ENCODE measurements around the gene SLC4A5.

Gene SLC4A5

GRCh38 chr2:74368499-74368898, 25.3 kb upstream of the SLC4A5 start:
- TF ChIP-seq FOXM1 (IDR thresholded peaks at IDR 0.05; ENCODE audit: borderline replicate concordance, low read depth) (no peak), REST (IDR thresholded peaks at IDR 0.05; ENCODE audit: low read depth) (no peak), ZBTB7A (IDR thresholded peaks at IDR 0.05; ENCODE audit: low read depth) (no peak), TAF1 (IDR thresholded peaks at IDR 0.05; ENCODE audit: low read depth) (no peak), CEBPB (IDR thresholded peaks at IDR 0.05) (no peak), TEAD4 (IDR thresholded peaks at IDR 0.05) (no peak), MAX (IDR thresholded peaks at IDR 0.05) (no peak), USF1 (IDR thresholded peaks at IDR 0.05) (no peak), EP300 (IDR thresholded peaks at IDR 0.05; ENCODE audit: borderline replicate concordance) (no peak), TCF12 (IDR thresholded peaks at IDR 0.05; ENCODE audit: low read depth) (no peak), CREB1 (IDR thresholded peaks at IDR 0.05; ENCODE audit: low read depth) (no peak), YY1 (IDR thresholded peaks at IDR 0.05; ENCODE audit: low read depth) (no peak), RAD21 (IDR thresholded peaks at IDR 0.05; ENCODE audit: low read depth) (no peak), EGR1 (IDR thresholded peaks at IDR 0.05) (no peak), NFIC (IDR thresholded peaks at IDR 0.05) (no peak)

- TF ChIP-seq USF1 (IDR thresholded peaks at IDR 0.05) (no peak), TCF12 (IDR thresholded peaks at IDR 0.05; ENCODE audit: low read depth) (no peak), EP300 (IDR thresholded peaks at IDR 0.05; ENCODE audit: borderline replicate concordance) (no peak), TAF1 (IDR thresholded peaks at IDR 0.05; ENCODE audit: low read depth) (no peak), FOXM1 (IDR thresholded peaks at IDR 0.05; ENCODE audit: borderline replicate concordance, low read depth) (no peak), RAD21 (IDR thresholded peaks at IDR 0.05; ENCODE audit: low read depth) (no peak), TEAD4 (IDR thresholded peaks at IDR 0.05) (no peak), ZBTB7A (IDR thresholded peaks at IDR 0.05; ENCODE audit: low read depth) (no peak), EGR1 (IDR thresholded peaks at IDR 0.05) (no peak), NFIC (IDR thresholded peaks at IDR 0.05) (no peak), YY1 (IDR thresholded peaks at IDR 0.05; ENCODE audit: low read depth) (no peak), CEBPB (IDR thresholded peaks at IDR 0.05) (no peak), REST (IDR thresholded peaks at IDR 0.05; ENCODE audit: low read depth) (no peak)
Measured at GRCh38 chr2:74367789-74368188, 24.6 kb upstream of the SLC4A5 start.

DNA sequence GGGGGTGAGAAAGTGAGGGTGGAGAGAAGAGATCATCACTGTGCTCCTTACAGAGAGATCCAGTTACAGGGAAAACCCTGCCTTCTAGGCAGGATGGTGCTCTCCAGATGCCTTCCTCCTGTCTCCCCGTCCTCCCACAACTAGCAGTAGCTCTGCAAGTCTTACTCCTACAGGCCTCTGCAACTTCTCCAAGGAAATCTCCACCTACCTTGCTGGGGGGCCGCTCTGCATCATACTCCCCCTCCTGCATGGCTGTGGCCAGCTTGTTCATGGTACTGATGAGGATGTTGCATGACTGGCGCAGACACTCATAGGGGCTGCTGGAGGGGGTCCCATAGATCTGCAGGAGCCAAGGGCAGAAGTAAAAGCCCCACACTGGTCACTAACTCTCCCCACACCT, 22.8 kb upstream of the SLC4A5 start:
- TF ChIP-seq TAF1 (IDR thresholded peaks at IDR 0.05; ENCODE audit: low read depth) (no peak), FOXM1 (IDR thresholded peaks at IDR 0.05; ENCODE audit: borderline replicate concordance, low read depth) (no peak), TEAD4 (IDR thresholded peaks at IDR 0.05) (no peak), MAX (IDR thresholded peaks at IDR 0.05) (no peak), EGR1 (IDR thresholded peaks at IDR 0.05) (no peak), USF1 (IDR thresholded peaks at IDR 0.05) (no peak), CEBPB (IDR thresholded peaks at IDR 0.05) (no peak), ZBTB7A (IDR thresholded peaks at IDR 0.05; ENCODE audit: low read depth) (no peak), EP300 (IDR thresholded peaks at IDR 0.05; ENCODE audit: borderline replicate concordance) (no peak), NFIC (IDR thresholded peaks at IDR 0.05) (no peak), REST (IDR thresholded peaks at IDR 0.05; ENCODE audit: low read depth) (no peak), YY1 (IDR thresholded peaks at IDR 0.05; ENCODE audit: low read depth) (no peak), CREB1 (IDR thresholded peaks at IDR 0.05; ENCODE audit: low read depth) (no peak), TCF12 (IDR thresholded peaks at IDR 0.05; ENCODE audit: low read depth) (no peak), RAD21 (IDR thresholded peaks at IDR 0.05; ENCODE audit: low read depth) (no peak)
